ENCODE results near the gene APBA2.

- TF ChIP-seq CTCF (IDR thresholded peaks at IDR 0.05) (no peak), POLR2AphosphoS5 (IDR thresholded peaks at IDR 0.05) (no peak)
Observed at GRCh38 chr15:28955160-28955992, 69.6 kb downstream of the APBA2 start.

All from sigmoid colon (tissue), 4 donors.